ENCODE data around the gene TGM4.
"Not testable (repeated sequence)": the region's sequence is repeated elsewhere in the genome, so short reads cannot be mapped to it uniquely, and the experiment has no call there.

TGM4 gene

DNA sequence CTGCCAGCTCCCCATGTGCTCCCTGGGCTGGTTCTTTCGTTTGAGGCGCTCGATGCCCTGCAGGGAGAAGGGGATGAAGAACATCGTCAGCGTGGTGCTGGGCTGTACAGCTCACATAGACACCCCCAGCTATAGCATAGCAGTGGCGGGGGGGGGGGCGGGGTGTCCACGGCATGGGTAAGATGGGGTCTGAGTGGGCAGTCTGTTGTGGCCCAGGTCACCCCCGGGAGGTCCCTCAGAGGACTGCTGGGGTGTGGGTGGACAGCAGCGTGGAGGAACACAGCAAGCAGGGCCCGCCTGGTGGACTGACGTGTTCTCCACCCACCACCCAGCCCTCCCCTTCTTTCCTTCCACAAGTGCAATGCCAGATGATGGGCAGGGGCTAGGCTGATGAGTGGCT lies 43.7 kb downstream of the TGM4 start:
- DNase-seq: no peak

DNA sequence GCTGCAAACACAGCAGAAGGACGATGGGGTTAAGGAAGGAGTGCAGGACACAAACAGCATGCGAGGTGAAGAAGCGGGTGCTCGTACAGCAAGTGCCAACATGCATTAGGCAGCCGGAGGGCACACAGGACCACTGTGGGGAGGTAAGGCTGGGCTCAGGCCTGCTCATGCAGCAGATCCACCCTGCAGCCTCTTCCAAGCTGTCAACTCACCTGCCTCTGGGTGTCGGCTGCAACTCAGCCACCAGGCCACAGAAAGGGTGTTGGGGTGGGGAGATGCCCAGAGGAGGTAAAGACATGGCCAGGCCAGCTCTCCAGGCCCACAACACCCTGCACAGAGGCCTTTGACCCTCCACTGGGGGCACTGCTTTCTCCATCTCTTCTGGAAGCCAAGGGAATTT lies 44.2 kb downstream of the TGM4 start:
- no peak for DNase-seq

DNA sequence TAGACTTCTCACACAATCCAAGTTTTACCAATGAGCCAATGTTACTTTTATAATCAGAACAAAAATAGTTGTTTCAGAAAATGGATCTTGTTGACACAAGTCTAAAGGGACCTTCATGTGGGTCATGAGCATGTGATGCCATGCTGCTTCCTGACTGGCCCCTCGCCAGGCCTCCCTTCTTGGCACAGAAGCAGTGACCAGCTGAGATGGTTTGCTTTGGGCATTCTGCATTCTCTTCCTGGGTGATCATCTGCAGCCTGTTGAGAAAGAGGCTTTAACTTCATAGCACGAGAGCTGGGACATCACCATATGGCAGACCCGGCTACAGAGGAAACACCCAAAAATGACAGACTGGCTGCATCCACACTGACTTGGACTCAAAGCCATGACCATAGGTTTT lies 45.7 kb downstream of the TGM4 start:
- no peak for DNase-seq

DNA sequence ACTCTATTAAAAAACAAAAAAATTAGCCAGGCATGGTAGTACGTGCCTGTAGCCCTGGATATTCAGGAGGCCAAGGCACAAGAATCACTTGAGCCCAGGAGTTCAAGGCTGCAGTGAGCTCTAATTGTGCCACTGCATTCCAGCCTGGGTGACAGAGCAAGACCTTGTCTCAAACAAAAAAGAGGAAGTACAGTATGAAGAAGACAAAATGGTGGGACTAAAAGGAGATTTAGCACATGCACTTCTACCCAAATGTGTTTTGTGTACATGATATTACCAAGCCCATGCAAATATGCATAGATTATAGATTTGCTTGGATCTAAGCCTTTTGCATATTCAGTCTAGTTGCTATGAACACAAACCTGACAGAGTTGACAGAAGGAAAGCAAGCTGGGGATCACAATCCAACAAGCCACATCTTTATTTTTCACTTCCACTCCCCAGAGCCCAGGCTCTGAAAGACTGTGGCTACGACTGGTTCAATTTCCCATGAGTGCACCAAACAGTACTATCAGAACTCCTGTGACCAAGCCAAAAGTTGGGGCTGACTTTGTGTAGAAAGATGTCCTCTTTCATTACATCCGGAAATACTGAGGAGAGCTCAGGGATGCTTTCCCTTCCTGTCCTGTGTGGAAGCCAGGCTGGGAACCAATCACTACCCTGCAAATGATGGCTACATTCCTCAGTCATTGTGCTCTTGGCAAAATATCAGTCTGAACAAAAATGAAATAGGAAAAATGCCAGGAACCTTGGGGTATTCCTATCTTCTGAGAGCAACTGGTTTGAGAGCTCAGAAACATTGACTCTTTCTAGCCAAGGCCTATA lies 49.4 kb downstream of the TGM4 start:
- peak; percentile 60 to 63 for DNase-seq

DNA sequence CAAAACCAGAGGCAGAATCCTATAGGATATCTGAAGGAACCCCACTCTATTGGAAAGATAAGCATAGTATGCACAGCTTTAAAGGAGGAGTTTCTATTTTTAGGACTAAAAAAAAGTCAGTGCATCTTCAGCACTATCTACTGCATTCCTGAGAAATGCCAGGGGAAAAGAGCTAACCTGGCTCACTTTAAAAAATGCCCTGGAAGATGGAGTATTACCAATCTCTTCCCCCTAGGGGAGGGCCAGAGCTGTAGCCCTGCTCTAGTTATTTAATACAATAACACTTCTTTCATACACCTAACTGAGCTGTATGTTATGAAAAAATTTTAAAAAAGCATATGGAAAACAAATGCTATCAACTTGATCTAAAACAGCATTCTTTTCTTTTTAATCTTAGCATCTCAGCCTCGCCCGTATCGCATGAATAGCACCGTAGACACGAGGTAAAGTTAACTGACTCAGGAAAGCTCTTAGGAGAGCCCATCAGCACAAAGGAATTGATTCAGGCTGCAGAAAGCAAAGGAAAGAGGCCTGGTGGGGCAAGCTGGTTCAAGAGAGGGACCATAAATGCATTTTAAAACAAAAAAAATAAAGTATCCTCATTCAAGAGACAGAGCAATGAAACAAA lies 50.2 kb downstream of the TGM4 start:
- no peak for DNase-seq

DNA sequence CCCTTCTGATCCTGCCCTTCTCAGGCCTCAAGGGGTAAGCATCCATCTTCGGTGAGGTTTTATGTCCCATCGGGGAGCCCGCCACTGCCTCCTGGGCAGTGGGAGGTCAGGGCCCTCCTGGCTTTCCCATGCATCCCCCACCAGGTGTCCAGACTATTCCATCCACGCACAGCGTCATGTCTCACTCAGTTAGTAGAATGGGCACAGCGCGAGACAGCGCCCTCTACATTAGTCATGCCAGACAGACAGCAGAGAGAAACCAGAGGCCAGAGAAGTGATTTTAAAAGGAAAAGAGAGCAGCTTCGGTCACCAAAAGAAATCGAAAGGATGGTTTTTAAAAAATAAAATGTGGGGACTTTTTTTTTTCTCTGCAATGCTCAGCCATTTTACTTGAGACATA lies 51.8 kb downstream of the TGM4 start:
- DNase-seq: no peak

DNA sequence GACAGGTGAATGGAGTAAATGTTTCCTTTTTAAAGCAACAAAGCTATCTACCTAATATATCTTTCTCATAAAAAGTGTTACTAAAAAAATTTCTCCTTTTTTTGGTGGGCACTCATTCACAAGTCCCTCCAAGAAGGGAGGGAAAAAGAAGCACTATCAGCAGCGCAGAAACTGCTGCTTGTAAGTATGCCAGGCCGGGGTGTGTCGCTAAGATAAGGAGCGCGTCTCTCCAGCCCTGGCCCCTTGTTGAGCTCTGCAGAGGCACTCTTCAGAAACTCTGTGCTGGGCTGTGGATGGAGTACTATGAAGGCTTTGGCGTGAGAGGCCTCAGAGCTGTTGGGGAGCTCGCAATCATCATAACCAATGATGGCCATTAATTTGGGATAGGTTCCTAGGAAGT lies 52.5 kb downstream of the TGM4 start:
- DNase-seq: no peak

DNA sequence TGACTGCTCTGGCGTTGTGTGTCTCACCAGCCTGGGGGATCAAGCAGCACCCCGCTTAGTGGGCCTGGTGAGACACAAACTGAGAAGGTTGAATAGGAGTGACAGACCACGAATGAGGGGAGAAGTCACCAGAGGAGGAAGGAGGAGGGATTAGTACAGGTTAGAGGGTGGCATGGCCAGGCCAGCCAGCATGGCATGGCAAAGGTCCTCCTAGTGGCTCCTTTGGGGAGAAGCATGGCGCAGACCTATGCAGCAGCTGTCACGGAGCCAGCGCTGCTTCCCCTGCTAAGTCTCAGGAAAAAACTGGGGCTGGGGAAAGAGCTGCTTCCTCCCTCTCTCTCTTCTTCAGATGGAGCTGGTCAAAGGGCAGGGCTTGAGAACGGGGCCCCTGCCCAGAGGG lies 53.0 kb downstream of the TGM4 start:
- no peak for DNase-seq

DNA sequence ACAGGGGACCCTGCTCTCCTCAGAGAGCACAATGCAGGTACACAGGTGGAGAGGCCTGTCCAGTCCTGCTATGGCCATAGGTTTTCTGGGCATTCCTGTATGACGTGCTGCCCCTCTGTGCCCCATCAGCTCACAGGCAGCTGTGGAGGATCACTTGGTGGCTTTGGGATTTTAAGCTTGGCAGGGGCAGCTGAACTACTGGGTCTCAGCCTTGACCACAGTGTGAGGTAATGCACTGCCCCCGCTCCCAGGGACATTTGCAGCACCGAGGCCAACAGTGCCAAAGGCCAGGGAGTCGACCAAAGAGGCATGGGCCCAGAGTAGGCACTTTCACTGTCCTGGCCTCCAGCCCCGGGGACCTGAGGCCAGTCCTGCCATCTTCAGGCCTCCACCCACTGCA lies 55.4 kb downstream of the TGM4 start:
- DNase-seq: no peak

DNA sequence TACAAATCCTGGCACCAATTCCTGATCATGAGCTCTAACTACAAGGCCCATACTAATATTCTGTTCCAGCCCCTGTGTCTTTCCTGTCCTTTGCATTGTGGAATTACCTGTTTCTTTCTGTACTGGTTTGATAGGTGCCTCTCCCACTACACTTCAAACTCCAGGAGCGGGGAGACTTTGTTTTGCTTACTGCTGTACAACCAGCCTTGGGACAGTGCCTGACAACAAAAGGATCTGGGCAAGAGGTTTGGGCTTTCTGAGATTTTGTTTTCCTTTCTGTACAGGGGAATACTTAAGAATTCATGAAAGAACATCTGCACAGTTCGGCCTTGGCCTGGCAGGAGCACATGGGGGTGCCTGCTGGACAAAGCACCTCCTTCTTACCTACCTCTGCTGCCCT lies 56.5 kb downstream of the TGM4 start:
- DNase-seq: no peak

DNA sequence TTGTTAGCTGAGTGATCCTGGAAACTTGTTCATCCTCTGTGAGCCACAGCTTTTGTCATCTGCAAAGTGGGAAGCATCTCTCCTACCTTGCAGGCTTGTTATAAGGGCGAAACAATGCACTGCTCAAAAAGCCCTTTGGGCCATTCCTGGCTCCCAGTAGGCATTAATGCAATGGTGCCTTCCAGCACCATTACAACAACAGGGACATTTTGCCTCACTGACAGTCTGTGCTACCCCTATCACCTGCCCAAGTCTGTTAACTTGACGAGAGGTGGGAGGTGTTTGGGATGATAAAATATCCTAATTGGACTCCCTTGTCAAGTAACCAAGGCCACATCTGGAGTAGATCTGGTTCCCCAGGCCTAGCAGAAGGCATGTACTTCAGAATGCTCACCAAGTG lies 57.4 kb downstream of the TGM4 start:
- no peak for DNase-seq

DNA sequence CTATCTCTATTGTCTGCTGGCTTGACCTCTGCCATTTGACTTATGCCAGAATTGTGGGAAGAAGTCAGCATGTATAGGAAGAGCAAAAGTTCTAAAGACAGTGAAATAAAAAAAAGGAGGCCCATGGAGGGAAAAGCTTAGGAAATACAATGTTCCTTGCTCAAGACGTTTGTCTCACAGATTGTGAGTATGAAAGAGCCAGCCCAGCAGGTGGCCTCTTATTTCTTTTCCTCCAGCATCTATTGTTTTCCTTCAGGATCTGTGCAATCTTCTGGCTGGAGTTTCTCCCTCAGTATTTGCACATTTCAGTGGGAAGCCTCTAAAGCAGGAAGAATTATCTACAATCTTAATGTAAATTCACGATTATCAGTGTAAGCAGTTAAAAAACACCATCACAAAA lies 57.9 kb downstream of the TGM4 start:
- DNase-seq: no peak

DNA sequence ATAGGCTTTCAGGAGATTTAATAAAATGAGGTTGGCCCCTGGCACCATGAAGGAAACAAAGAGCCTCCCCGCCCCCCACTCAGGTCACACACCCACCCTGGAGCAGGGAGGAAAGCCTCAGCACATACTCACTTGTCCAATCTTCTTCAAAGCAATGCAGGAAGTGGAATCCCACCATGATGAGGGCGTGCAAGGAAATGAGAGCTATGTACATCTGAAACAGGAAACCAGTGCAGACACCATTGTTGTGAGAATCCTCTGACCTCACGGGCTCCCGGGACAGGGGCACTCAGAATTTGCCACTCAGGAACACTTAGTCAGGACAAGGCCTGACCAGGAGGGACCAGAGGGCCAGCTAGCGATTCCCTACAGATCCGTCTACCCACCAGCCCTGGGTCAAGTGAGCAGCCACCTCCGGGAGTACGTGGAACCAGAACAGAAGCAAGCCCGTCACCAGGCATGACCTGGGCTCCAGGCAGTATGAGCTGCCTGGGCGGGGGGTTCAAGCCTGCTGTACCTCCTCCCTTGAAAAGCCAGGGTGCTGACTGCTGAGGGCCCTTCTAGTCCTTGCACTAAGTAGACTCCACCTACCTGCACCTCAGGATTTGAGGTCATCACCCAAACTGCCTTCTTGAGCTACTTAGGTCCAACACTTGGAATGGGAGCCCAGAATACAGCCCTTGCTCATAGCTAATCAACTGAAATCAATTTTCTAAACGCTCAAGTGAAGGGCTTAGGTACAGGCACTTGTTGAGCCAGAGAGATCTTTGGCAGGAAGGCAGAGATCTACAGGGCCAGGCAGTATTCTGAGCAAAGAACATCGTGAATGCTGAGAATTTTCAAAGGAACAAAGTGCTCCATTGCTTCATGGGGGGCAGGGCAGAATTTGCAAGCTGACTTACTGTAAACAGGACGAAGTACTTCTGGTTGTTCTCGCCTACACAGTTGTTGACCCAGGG lies 58.9 kb downstream of the TGM4 start:
- no peak for DNase-seq

DNA sequence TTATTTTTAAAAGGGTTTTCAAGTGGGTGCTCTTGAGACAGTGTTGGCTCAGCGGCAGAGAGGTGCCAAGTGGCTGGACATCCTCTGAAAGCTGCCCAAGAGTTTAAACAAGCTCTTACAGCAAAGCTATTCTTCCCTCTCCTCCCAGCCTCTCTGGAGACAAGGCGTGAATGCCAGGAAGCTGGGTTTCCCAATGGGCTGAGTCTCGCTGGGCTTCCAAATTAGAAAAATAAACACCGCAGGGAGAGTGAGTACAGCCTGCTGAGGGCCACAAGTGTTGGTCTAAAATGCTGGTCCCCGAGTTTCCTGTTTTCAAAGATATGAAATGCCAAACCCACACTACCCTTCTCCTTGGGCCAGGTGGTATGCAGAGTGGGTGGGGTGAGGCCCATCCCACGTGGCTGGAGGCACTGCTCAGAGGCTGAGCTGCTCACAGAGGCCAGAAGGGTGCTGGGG lies 65.2 kb downstream of the TGM4 start:
- DNase-seq: no peak

DNA sequence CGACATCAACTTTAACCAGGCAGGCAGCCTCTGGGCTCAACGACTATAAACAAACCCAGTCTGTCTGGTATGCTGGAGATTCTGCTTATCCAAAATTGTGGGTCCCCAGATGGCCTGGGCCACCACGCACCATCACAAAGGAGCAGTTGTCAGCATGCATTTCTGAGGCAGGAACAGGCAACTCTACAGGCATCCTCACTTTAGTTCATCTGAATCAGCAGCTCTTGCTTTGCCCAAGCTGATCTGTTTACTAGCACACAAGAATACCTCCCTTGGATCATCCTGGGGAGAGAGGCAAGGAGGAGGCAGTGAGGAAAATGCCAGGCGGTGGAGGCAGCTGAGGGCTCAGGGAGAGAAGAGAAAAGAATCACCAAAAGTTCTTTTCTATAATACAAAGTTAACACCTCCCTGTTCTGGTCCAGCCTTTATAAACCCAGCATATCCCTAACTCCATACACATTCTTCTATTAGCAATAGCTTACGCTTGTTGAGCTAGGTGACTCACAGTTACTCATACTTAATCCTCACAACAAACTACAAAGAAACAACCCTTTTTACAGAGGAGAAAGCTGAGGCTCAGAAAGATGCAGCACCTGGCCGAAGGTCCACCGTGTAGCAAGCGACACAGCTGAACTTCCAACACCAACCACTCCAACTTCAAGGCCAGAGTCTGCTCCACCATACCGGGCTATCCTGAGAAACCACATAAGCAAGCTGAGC lies 68.0 kb downstream of the TGM4 start:
- DNase-seq: no peak

DNA sequence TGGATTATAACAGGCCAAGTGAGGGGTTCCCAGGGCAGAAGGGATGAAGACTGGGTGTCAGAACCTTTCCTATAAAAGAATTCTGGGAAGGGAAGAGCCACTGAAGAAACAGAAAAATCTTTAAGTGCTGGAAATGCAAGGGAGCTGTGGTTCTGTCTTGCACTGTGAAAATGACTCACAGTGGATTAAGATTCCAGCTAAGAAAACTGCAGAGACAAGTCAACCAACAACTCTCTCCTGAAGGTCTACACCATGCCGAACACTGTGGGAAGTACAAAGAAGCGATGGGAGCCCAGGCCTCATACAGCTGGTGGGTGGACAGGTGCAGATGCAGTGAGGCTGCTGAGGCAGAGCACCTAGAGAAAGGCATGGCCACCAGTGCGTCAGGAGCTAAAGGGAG lies 73.8 kb downstream of the TGM4 start:
- DNase-seq: no peak

DNA sequence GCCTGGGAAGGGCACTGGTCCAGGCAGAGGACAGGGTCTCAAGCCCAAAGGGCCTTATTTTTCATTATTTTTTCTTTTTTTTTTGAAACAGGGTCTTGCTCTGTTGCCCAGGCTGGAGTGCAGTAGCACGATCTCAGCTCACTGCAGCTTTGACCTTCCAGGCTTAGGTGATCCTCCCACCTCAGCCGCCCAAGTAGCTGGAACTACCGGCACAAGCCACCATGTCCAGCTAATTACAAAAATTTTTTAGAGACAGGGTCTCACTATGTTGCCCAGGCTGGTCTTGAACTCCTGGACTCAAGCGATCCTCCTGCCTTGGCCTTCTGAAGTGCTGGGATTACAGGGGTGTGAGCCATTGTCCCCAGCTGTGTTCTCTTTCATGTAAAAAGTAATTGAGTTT lies 75.4 kb downstream of the TGM4 start:
- DNase-seq: not testable (repeated sequence)

DNA sequence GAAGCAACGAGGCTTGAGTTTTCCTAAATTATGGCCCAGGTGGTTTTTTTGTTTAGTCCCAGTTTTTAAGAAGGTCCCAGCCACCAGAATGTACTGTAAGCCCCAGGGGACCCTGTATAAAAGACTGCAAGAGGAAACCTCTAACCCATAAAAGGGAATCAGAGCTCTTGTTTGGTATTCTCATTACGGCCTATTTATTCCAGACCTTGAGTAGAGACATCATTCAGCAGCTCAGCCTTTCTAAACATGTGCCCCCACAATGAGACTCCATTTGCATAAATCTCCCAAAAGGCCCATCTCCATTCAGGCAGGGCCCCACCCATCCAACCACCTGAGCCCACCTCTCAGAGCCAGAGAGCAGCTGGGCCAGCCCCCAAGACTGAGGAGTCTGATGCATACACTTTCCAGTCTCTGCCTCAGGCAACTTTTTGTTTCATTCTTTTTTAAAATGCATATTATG lies 75.9 kb downstream of the TGM4 start:
- peak in 1 of 2 experiments; percentile 6 for DNase-seq

DNA sequence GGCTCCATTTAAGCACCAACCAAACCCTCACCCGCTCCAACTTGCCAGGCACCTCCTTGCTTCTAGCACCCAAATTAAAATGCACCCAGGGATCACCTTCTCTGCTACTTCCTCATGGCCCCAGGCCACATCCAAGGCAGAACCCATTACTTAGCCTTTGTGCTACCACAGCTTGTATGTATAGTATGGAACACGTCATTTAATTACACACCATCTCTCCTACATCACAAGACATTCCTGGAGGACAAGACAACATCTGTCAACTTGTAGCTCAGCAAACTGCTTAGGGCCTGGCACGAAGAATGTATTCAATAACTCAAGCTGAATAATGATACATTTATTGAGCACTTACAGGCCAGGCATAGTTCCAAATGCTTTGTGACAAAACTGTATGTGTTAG lies 78.3 kb downstream of the TGM4 start:
- DNase-seq: no peak

DNA sequence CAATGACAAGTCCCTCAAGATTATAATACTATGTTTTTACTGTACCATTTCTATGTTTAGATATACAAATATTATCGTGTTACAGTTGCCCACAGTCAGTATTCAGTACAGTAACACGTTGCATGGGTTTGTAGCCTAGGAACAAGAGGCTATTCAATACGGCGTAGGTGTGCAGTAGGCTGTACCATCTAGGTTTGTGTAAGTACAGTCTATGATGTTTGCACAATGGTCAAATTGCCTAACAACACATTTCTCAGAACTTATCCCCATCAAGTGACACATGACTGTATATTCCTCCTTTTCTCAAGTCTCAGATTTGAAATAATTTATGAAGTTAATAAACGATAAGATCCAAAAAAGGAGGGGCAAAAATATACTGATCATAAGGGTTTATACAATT lies 79.9 kb downstream of the TGM4 start:
- DNase-seq: peak; percentile 88 to 92

DNA sequence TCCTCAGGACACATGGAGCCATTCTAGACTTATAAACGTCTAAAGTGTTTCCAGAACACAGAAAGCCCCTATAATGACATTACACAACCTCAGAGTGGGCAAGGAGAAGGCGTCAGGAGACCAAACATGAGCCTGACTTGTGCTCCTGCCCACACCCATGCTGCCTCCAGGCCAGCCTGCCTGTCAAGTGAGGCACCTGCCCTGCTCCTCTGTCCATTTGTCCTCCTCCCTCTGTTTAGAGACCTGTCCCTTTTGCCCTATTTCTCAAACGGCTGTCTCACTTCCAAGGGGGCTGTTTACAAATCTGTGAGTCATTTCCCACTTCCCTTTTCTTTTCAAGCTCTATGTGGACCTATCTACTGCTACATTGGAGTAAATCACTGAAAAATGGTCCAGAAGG lies 80.6 kb downstream of the TGM4 start:
- DNase-seq: peak in 1 of 2 experiments; percentile 22

DNA sequence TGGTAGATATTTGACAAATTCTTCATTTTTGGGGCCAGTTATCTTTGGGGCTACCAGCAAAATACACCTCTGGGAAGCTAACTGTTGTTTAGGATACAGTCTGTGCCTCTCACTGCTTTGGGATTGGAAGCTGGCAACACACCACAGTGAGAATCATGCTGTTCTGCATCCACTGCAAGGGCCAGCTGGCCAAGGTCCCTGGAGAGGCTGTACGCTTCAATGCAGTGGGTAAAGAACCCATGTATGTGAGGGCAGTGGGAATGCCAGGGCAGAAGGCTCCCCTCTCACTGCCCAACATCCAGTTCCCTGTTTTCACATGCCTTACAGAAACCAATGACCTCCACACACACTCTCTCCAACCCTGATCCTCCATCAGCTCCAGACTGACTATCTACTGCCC lies 81.5 kb downstream of the TGM4 start:
- peak; percentile 67 to 83 for DNase-seq

DNA sequence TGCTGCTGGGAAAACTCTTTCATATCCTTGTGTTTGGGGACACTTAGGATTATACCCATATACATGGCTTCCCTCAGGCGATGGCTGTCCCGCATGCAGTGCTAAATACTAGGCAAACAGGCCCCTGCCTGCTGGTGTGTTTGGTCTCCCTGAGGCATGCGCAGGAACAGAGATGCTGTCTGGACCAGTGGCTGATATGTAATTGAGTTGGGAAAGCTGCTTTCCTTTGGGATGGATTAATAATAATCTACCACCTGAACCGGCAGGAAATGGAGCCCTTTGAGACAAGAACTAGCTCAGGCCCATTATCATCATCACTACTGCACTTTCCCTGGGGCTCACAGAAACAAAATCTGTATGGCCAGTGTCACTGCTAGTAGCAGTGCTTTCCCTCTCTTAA lies 83.6 kb downstream of the TGM4 start:
- DNase-seq: no peak
